ENCODE measurements around the gene TGOLN2. TPM values are rescaled to one million over a fixed set of nuclear protein-coding genes. Genes with fewer than 3 reads are reported as not detected.

TGOLN2 gene
- total and polyA plus RNA-seq, 2 of the 13 experiments (the other 11 are each of a cell fraction or from before 2014, with no cell fraction given), result 99.6 to 155 TPM

DNA sequence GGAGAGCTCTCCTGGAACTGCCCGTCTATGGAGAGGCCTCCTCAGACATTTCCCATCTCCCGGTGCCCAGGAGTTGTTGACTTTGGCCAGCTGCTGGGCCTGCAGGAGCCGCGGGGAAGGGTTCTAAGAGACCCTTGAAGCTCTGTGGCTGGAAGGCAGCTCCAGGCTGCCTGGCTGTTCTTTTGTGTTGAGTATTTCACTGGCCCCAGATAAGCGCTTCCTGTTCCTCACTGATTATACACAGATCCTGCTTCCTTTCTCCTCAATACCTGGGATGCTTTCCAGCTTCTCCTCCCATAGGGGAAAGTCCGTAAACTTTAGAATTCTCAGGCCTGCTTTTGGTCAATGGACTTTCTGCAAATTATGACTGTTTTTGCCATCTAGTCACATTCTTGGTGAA is 57.8 kb downstream of the TGOLN2 start (continued):
- TF ChIP-seq ZEB1 (IDR thresholded peaks at IDR 0.05; ENCODE audit: insufficient replicate concordance, low read depth) (peak; percentile 45), ZNF460 (CRISPR knock-in tag; IDR thresholded peaks at IDR 0.05; ENCODE audit: borderline replicate concordance) (no peak), HNF4A (CRISPR knock-in tag; IDR thresholded peaks at IDR 0.05) (peak; percentile 62; the same call in 1 of the 2 replicates), SOX6 (IDR thresholded peaks at IDR 0.05) (no peak), SOX6 (CRISPR knock-in tag; IDR thresholded peaks at IDR 0.05) (no peak; the same call in 1 of the 2 replicates), STAT5B (CRISPR knock-in tag; IDR thresholded peaks at IDR 0.05) (no peak), SIX4 (CRISPR knock-in tag; IDR thresholded peaks at IDR 0.05) (no peak), XBP1 (CRISPR knock-in tag; IDR thresholded peaks at IDR 0.05) (no peak), ERF (CRISPR knock-in tag; IDR thresholded peaks at IDR 0.05) (no peak), PRPF4 (IDR thresholded peaks at IDR 0.05; ENCODE audit: low read depth, low read length, poor library complexity, severe bottlenecking) (no peak)

Small RNA genes within 50 kb of the gene (small RNA-seq; reads per million reads assigned to genes)
- gene AC062037.1 (ENCODE audit: insufficient read depth in 2 of 3, insufficient read length in 3 of 3, low read depth in 2 of 3, low replicate concordance in 1 of 3) (0 reads per million in 3 experiments), gene RF00019 (ENCODE audit: insufficient read depth in 2 of 3, insufficient read length in 3 of 3, low read depth in 2 of 3, low replicate concordance in 1 of 3) (0 reads per million in 3 experiments), gene RN7SL113P (ENCODE audit: insufficient read depth in 2 of 3, insufficient read length in 3 of 3, low read depth in 2 of 3, low replicate concordance in 1 of 3) (0 reads per million in 3 experiments)

Other genes starting within 250 kb of the TGOLN2 start
- gene TCF7L1, start 194.6 kb downstream of the TGOLN2 start, total RNA-seq (2016; rRNA removed; fragmentation: Illumina TruSeq; extraction: Trizol), result 0.04 and 0.08 TPM in 2 replicates
- gene TCF7L1, start 194.6 kb downstream of the TGOLN2 start, polyA plus RNA-seq (2011; rRNA removed), result 0.15 and 0.24 TPM in 2 replicates
- 17.2 and 46.7 TPM in 2 replicates for gene RETSAT, start 26.5 kb upstream of the TGOLN2 start, total RNA-seq (2016; rRNA removed; fragmentation: Illumina TruSeq; extraction: Trizol)
- gene RETSAT, start 26.5 kb upstream of the TGOLN2 start, polyA plus RNA-seq (2011; rRNA removed), result 61.0 and 88.0 TPM in 2 replicates
- 10.3 and 13.3 TPM in 2 replicates for gene ELMOD3, start 26.8 kb upstream of the TGOLN2 start, total RNA-seq (2016; rRNA removed; fragmentation: Illumina TruSeq; extraction: Trizol)
- 19.5 and 21.4 TPM in 2 replicates for gene ELMOD3, start 26.8 kb upstream of the TGOLN2 start, polyA plus RNA-seq (2011; rRNA removed)
- 18.2 and 26.5 TPM in 2 replicates for gene CAPG, start 82.4 kb upstream of the TGOLN2 start, total RNA-seq (2016; rRNA removed; fragmentation: Illumina TruSeq; extraction: Trizol)
- gene CAPG, start 82.4 kb upstream of the TGOLN2 start, polyA plus RNA-seq (2011; rRNA removed), result 10.6 and 12.7 TPM in 2 replicates
- 0.11 and 0.29 TPM in 2 replicates for gene SH2D6, start 90.7 kb upstream of the TGOLN2 start, total RNA-seq (2016; rRNA removed; fragmentation: Illumina TruSeq; extraction: Trizol)
- gene SH2D6, start 90.7 kb upstream of the TGOLN2 start, polyA plus RNA-seq (2011; rRNA removed), result 0.18 and 0.26 TPM in 2 replicates
- 55.8 and 155 TPM in 2 replicates for gene MAT2A, start 211.2 kb upstream of the TGOLN2 start, total RNA-seq (2016; rRNA removed; fragmentation: Illumina TruSeq; extraction: Trizol)
- gene MAT2A, start 211.2 kb upstream of the TGOLN2 start, polyA plus RNA-seq (2011; rRNA removed), result 331 and 367 TPM in 2 replicates
- gene GGCX, start 233.5 kb upstream of the TGOLN2 start, total RNA-seq (2016; rRNA removed; fragmentation: Illumina TruSeq; extraction: Trizol), result 51.3 and 103 TPM in 2 replicates
- 72.5 and 74.9 TPM in 2 replicates for gene GGCX, start 233.5 kb upstream of the TGOLN2 start, polyA plus RNA-seq (2011; rRNA removed)
- 83.3 and 97.0 TPM in 2 replicates for gene VAMP8, start 249.6 kb upstream of the TGOLN2 start, total RNA-seq (2016; rRNA removed; fragmentation: Illumina TruSeq; extraction: Trizol)
- gene VAMP8, start 249.6 kb upstream of the TGOLN2 start, polyA plus RNA-seq (2011; rRNA removed), result 151 and 157 TPM in 2 replicates

All from HepG2 (cell line).